LNCaP clone FGC (cell line): Measurements from ENCODE around the gene LHFPL2.

ENCODE experiments used
- DNase-seq: peaks from one replicate; pipeline ENCODE4 v3.0.0-alpha.2; 2011; ENCODE audit warnings: low read depth
- H3K4me3 ChIP-seq: 2 replicates; pipeline ENCODE4 v1.5.1; 2011; ENCODE audit warnings: mild to moderate bottlenecking, low read depth, low read length, control low read depth
- TF ChIP-seq, protein P1 (sequence below): IDR thresholded peaks from 2 replicates; pipeline ENCODE4 v1.5.1; 2012; ENCODE audit warnings: mild to moderate bottlenecking; ENCODE audit not compliant: control insufficient read depth, insufficient read depth; ENCODE audit errors: extremely low read depth

Gene LHFPL2

DNA sequence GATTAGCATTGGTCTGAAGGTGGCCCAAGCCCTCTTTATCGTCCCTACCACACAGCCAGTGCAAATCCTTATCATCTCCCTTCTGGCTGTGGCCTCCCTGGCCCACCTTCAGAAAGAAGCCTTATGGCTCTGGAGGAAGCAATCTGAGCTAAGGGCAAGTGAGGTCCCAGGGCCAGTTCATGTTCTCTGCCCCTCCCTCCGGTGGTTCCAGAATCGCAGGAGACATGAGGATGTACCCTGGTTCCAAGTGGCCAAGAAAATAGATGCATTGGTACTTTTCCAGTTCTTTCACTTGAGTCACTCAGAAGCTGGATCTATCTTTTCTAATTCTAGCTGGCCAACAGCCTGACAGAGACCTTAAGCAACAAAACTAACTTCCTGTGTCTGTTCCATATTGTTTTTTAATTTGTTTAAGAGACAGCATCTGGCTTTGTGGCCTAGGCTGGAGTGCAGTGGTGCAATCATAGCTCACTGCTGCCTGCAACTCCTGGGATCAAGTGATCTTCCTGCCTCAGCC lies 60.7 kb downstream of the LHFPL2 start:
- DNase-seq: no peak
- TF ChIP-seq, protein P1, sequence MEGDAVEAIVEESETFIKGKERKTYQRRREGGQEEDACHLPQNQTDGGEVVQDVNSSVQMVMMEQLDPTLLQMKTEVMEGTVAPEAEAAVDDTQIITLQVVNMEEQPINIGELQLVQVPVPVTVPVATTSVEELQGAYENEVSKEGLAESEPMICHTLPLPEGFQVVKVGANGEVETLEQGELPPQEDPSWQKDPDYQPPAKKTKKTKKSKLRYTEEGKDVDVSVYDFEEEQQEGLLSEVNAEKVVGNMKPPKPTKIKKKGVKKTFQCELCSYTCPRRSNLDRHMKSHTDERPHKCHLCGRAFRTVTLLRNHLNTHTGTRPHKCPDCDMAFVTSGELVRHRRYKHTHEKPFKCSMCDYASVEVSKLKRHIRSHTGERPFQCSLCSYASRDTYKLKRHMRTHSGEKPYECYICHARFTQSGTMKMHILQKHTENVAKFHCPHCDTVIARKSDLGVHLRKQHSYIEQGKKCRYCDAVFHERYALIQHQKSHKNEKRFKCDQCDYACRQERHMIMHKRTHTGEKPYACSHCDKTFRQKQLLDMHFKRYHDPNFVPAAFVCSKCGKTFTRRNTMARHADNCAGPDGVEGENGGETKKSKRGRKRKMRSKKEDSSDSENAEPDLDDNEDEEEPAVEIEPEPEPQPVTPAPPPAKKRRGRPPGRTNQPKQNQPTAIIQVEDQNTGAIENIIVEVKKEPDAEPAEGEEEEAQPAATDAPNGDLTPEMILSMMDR: no peak
- no peak overlapping the region for H3K4me3 ChIP-seq

DNA sequence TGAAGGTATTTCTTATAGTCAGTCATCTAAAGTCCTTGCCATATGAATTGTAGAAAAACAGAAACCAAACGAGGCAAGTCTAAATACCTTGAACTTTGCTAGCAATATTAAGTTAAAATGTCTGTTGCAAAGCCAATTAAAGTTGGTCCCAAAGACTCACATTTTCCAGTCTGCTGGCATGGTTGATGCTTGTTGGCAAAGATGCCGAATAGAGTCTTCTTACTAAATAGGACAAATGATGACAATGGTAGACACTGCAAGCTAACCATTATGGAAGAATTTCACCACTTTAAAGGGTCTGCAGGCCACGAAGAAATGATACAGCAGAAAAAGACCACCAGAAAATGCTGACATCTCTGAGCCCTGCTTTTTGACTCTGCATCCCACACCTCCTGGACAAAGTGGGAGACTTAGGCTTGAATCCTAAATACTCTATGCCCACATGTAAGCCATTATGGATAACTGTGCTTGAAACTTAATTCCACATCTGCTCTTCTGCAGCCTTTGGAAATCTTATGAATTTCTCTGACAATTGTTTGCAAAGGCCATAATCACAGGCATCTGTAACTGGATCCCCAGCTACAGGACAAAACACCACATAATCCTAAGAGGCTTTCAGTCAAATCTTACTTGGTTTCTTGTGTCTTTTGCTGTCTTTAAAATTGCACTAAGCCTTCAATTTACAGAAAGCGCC lies 61.3 kb downstream of the LHFPL2 start:
- TF ChIP-seq, protein P1: no peak
- no peak overlapping the region for H3K4me3 ChIP-seq
- no peak for DNase-seq

DNA sequence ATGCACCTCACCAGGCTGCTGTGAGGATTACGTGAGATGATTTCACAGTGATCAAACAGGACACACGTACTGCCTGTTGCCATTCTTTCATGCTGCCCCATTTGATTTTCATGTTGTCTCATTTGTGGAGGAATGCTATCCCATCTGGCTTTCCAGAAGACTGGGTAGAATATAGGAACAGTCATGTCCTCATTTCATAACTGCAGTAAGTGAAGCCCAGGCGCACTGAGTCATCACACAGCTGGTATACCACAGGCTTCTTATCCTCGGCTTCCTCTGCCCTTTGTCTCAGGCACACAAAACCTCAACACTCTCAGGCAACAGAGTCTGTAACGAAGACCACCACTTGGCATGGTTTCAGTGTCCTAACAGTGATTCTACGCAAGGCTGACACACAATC lies 62.3 kb downstream of the LHFPL2 start:
- TF ChIP-seq, protein P1: no peak
- H3K4me3 ChIP-seq: no peak overlapping the region
- DNase-seq: no peak

DNA sequence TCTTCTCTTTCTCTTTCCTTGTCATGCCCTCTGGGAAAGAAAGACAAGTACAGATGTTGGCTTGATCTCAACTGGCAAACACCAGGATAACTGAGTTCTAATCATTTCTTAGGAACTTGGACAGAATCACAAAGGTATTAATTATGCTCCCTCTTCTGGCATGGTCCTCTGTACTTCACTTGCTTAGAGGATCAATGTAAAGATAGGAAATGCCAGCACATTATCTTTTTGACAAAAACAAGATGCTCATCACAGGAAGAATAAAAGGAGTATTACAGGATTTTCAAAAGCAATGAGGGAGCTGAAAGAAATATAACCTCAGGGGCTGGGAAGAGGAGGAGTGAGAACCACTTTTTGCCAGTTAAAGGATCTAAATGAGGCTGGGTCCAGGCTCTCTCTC lies 70.6 kb downstream of the LHFPL2 start:
- H3K4me3 ChIP-seq: no peak overlapping the region
- TF ChIP-seq, protein P1: no peak
- no peak for DNase-seq

DNA sequence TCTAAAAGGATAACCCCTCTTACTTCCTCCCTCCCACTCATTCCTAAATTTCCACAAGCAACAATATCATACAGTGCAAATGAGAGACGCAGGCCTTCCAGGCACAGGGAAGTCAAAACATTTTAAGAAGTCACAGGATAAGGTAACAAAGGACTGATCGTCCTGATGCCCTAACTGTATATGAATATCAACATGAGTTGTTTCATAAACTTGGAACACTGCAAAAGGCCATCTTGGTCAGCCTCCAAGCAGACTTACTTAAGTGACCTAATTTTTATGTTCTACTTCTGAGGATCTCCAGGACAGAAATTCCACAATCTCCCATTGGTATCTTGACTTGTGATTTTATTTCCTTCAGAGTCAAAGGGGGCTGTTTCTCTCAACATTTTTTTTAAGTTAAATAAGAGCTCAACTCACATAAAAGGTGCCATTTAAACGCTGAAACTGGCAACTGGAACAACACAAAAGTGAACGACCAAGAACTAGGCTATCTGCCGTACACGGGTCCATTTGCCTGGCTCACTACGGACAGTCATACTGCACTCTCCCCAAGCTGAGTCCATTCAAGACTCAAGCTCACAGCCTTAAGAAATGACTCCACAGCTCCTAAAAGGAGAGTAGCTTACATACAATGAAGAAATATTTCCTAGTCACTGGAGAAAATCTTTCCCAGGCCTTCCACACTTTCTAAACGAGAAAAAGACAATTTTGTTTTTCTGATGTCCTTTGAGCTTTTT lies 71.3 kb downstream of the LHFPL2 start:
- no peak for DNase-seq
- TF ChIP-seq, protein P1: no peak
- H3K4me3 ChIP-seq: no peak overlapping the region

DNA sequence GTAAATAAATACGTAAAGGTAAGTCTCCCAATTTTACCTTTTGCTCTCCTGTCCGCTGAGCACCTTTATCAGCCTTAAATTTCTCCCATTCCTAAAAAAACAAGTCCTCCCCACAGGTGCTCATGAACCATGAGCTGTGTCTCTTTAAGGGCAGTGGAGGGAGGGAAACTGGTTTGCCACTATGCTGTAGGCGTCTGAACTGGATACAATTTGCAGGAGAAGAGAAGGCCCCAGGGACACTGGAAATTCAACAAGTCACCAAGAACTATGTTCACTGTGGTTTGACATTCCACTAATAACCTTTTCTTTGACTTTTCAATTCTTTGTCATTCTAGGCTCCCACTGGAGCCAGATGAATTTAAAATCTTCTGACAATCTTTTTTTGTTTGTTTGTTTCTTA lies 72.2 kb downstream of the LHFPL2 start:
- no peak for DNase-seq
- TF ChIP-seq, protein P1: no peak
- no peak overlapping the region for H3K4me3 ChIP-seq

DNA sequence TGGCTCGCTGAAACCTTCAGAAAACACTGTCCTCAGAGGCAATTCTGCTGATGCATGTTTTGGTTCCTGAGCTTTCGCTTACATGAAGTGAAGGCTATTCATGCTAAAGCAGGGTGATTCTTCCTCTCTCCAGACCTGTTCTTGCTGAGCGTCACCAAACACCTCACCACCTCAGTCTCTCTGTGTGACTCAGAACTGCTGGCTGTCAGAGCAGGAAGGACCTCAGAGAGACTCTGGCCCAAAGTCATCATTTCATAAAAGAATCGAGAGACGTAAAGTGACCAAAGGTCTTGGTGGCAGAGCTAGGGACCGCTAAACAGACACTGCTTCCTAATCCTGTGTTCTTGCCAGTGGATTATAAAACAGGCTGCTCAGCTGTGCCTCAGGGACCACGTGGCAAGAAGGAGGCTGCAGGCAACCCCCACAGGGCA lies 73.8 kb downstream of the LHFPL2 start:
- TF ChIP-seq, protein P1: no peak
- no peak for DNase-seq
- no peak overlapping the region for H3K4me3 ChIP-seq
